PC-9 (cell line): ENCODE data around the gene CD6. TPM values are rescaled to one million over a fixed set of nuclear protein-coding genes. Genes with fewer than 3 reads are reported as not detected.

Experiments
- BruUV-seq: library from RNA; stranded (reverse); fragments of 400-500 nt; replicated peaks from 2 replicates; lab custom pipeline; 2021; lab: Mats Ljungman, UMichigan
- CTCF ChIA-PET: fragments of 300-600 bp; sonication (Branson Sonifier 250); formaldehyde crosslinking; loops from one replicate; lab custom pipeline; 2022; ENCODE audit warnings: antibody characterized with exemption; lab: Charles Lee
- POLR2A ChIA-PET: fragments of 300-600 bp; sonication (Branson Sonifier 250); formaldehyde crosslinking; loops from one replicate; lab custom pipeline; 2022; ENCODE audit warnings: antibody characterized with exemption; ENCODE audit not compliant: unreplicated experiment; lab: Charles Lee
- DNase-seq, 2 experiments: peaks; one replicate each; pipeline versions ENCODE4 v3.0.0 to v3.0.0-alpha.2; 2015 to 2022; ENCODE audit warnings: mixed read lengths in 1 of 2
- H2AFZ ChIP-seq: fragments of 200-600 bp; sonication (generic); 2 replicates; pipeline ENCODE4 v1.8.1; 2017; ENCODE audit warnings: antibody characterized with exemption
- H3F3A ChIP-seq: fragments of 200-600 bp; sonication (generic); 2 replicates; pipeline ENCODE4 v1.8.1; 2017; ENCODE audit warnings: antibody characterized with exemption, mild to moderate bottlenecking, low read depth; ENCODE audit not compliant: insufficient read depth
- H3K27ac ChIP-seq: fragments of 200-600 bp; sonication (generic); 2 replicates; pipeline ENCODE4 v1.6.1; 2016; ENCODE audit warnings: mixed run types
- H3K27me3 ChIP-seq: fragments of 200-600 bp; sonication (generic); 2 replicates; pipeline ENCODE4 v1.6.1; 2016; ENCODE audit warnings: low read depth, mixed run types; ENCODE audit not compliant: insufficient read depth
- H3K36me3 ChIP-seq: fragments of 200-600 bp; sonication (generic); 2 replicates; pipeline ENCODE4 v1.6.1; 2016; ENCODE audit warnings: low read depth, mixed run types
- H3K4me1 ChIP-seq: fragments of 200-600 bp; sonication (generic); replicated peaks from 2 replicates; pipeline ENCODE4 v1.6.1; 2016; ENCODE audit warnings: mixed run types; ENCODE audit not compliant: insufficient read depth
- H3K4me2 ChIP-seq: fragments of 200-600 bp; sonication (generic); 2 replicates; pipeline ENCODE4 v1.6.1; 2017; ENCODE audit warnings: mixed run types
- H3K4me3 ChIP-seq: fragments of 200-600 bp; sonication (generic); 2 replicates; pipeline ENCODE4 v1.6.1; 2016; ENCODE audit warnings: mixed run types
- H3K79me2 ChIP-seq: fragments of 200-600 bp; sonication (generic); 2 replicates; pipeline ENCODE4 v1.6.1; 2017; ENCODE audit warnings: low read depth, mixed run types
- H3K9me2 ChIP-seq: fragments of 200-600 bp; sonication (generic); 2 replicates; pipeline ENCODE4 v1.8.1; 2017; ENCODE audit warnings: mild to moderate bottlenecking; ENCODE audit not compliant: insufficient read depth
- H3K9me3 ChIP-seq: fragments of 200-600 bp; sonication (generic); 2 replicates; pipeline ENCODE4 v1.8.1; 2016; ENCODE audit warnings: low read depth; ENCODE audit not compliant: insufficient read depth
- H4K20me1 ChIP-seq: fragments of 200-600 bp; sonication (generic); 2 replicates; pipeline ENCODE4 v1.8.1; 2017; ENCODE audit not compliant: insufficient read depth
- EZH2 ChIP-seq: fragments of 200-600 bp; sonication (generic); IDR thresholded peaks from 2 replicates; pipeline ENCODE4 v1.8.0; 2017; ENCODE audit warnings: antibody characterized with exemption, low read depth
- intact Hi-C: fragments of 100-400 bp; cut with micrococcal nuclease; formaldehyde crosslinking; loops from one replicate; pipeline ENCODE4 v1.10.0; 2022; ENCODE audit not compliant: unreplicated experiment
- total RNA-seq: library from RNA; stranded (reverse); gene quantifications from 2 replicates; pipeline ENCODE4 v1.2.3, GENCODE V29; 2021
- TF ChIP-seq, protein P1 (sequence below): fragments of 200-600 bp; sonication (generic); conservative IDR thresholded peaks from 2 replicates; pipeline ENCODE4 v1.6.1; 2017; ENCODE audit warnings: mixed run types, antibody characterized with exemption, mild to moderate bottlenecking, moderate library complexity

Gene CD6
- total RNA-seq, 1 experiment from 2014 or later: 0.74 TPM

DNA sequence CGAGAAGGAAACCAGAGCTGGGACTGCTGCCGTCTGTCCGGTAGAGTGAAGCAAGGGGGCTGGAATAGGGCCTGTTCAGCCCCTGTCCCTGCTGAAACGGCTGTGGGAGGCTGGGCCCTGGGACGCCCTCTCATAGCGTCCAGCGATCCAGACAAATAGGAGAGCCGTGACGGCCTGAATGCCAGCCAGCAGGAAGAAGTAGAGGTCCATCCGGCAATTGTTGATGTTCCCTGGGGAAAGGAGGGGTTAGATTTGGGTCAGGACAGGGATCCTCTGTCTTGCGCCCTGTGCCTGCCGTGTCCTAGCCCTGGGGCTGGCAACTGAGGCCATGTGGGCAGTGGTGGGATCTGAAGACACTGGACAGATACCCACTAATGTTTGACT is 34.3 kb upstream of the CD6 start:
- no TSS peak for BruUV-seq
- POLR2A ChIA-PET: no interaction called here
- Histone ChIP-seq H2AFZ (no peak overlapping the region), H3K27me3 (no peaks in the 10 kb centered on the region), H3K4me1 (peaks cover 9% of the 10 kb centered on the region), H3K9me3 (no peaks in the 10 kb centered on the region), H3K79me2 (no peaks in the 10 kb centered on the region), H3K9me2 (no peaks in the 10 kb centered on the region), H3K27ac (no peak overlapping the region), H3K4me3 (no peak overlapping the region), H3F3A (0 out of 2 replicates have a peak, but pooled peaks cover 4% of the 10 kb centered on the region), H4K20me1 (no peaks in the 10 kb centered on the region), H3K36me3 (no peaks in the 10 kb centered on the region), H3K4me2 (no peak overlapping the region)
- TF ChIP-seq, protein P1, sequence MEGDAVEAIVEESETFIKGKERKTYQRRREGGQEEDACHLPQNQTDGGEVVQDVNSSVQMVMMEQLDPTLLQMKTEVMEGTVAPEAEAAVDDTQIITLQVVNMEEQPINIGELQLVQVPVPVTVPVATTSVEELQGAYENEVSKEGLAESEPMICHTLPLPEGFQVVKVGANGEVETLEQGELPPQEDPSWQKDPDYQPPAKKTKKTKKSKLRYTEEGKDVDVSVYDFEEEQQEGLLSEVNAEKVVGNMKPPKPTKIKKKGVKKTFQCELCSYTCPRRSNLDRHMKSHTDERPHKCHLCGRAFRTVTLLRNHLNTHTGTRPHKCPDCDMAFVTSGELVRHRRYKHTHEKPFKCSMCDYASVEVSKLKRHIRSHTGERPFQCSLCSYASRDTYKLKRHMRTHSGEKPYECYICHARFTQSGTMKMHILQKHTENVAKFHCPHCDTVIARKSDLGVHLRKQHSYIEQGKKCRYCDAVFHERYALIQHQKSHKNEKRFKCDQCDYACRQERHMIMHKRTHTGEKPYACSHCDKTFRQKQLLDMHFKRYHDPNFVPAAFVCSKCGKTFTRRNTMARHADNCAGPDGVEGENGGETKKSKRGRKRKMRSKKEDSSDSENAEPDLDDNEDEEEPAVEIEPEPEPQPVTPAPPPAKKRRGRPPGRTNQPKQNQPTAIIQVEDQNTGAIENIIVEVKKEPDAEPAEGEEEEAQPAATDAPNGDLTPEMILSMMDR: no peak
- TF ChIP-seq EZH2: no peak
- intact Hi-C loops: no loop called here
- CTCF ChIA-PET: no interaction called here
- DNase-seq: no peak

DNA sequence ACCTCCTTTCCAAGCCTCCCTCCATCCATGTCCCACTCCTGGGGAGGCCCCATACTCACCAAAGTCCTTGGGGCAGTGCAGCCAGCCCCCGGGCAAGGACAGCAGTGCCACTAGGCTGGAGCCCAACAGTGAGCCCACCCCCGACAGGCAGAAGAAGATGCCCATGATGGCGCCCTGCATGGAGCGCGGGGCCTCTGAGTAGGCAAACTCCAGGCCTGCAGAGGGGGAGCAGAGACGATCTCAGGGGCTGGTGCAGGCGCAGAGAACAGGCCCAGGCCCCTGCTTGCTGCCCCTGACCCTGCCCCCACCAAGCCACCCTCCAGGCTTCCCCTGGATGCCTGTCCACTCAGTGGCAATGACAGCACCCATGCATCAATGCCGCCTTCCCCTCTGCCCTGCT is 33.7 kb upstream of the CD6 start:
- H3K79me2 ChIP-seq: no peaks in the 10 kb centered on the region
- TF ChIP-seq, protein P1: no peak
- TF ChIP-seq EZH2: no peak
- no peak for DNase-seq
- no peak overlapping the region for H3K27ac ChIP-seq
- CTCF ChIA-PET: no interaction called here
- intact Hi-C loops: no loop called here
- no TSS peak for BruUV-seq
- no peak overlapping the region for H3K4me3 ChIP-seq
- peaks cover 16% of the 10 kb centered on the region for H3K4me1 ChIP-seq
- H4K20me1 ChIP-seq: no peaks in the 10 kb centered on the region
- no peaks in the 10 kb centered on the region for H3K27me3 ChIP-seq
- no peaks in the 10 kb centered on the region for H3K9me3 ChIP-seq
- no peaks in the 10 kb centered on the region for H3K36me3 ChIP-seq
- POLR2A ChIA-PET: interaction anchor here (0.6 kb wide), 1 partner anchor 24 kb away, joined by 5 read pairs; the partner anchor contains the start of gene TMEM109
- no peaks in the 10 kb centered on the region for H3K9me2 ChIP-seq
- no peak overlapping the region for H3K4me2 ChIP-seq
- H3F3A ChIP-seq: peaks cover 11% of the 10 kb centered on the region
- H2AFZ ChIP-seq: no peak overlapping the region

DNA sequence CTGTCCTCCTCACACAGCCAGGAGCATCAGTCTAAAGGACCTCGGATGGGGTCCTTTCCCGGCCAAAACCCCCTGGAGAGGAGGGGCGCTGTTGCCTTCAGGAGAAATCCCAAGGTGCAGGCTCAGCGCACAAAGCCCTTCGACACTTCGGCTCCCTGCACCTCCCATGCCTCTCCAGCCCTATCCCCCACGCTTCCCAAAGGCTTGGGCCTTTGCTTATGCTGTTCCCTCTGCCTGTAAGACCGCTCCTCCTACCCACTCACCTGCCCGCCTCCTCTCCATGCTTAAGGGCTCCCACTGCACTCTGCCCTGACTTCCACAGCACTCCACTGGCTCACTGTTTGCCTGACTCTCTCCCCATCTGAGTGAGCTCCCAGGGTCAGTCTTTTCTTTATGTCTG is 33.0 kb upstream of the CD6 start:
- ChIA-PET CTCF (no interaction called here), POLR2A (interaction anchor here (0.6 kb wide), 1 partner anchor 25 kb away, joined by 5 read pairs; the partner anchor contains the start of gene TMEM109)
- H3F3A ChIP-seq: peaks cover 18% of the 10 kb centered on the region
- intact Hi-C loops: no loop called here
- H3K9me3 ChIP-seq: no peaks in the 10 kb centered on the region
- DNase-seq: peak in 1 of 2 experiments; percentile 22
- no TSS peak for BruUV-seq
- H3K79me2 ChIP-seq: no peaks in the 10 kb centered on the region
- H4K20me1 ChIP-seq: no peaks in the 10 kb centered on the region
- TF ChIP-seq EZH2: no peak
- TF ChIP-seq, protein P1: no peak
- H3K9me2 ChIP-seq: no peaks in the 10 kb centered on the region
- H2AFZ ChIP-seq: no peak overlapping the region
- no peak overlapping the region for H3K4me2 ChIP-seq
- no peaks in the 10 kb centered on the region for H3K27me3 ChIP-seq
- H3K4me3 ChIP-seq: no peak overlapping the region
- peaks cover 23% of the 10 kb centered on the region for H3K4me1 ChIP-seq
- no peaks in the 10 kb centered on the region for H3K36me3 ChIP-seq
- H3K27ac ChIP-seq: no peak overlapping the region
